Measurements from ENCODE around the gene SNRPD3.
A peak's percentile ranks its signal among the peaks of the same experiment; 100 is the strongest.

The SNRPD3 gene

DNA sequence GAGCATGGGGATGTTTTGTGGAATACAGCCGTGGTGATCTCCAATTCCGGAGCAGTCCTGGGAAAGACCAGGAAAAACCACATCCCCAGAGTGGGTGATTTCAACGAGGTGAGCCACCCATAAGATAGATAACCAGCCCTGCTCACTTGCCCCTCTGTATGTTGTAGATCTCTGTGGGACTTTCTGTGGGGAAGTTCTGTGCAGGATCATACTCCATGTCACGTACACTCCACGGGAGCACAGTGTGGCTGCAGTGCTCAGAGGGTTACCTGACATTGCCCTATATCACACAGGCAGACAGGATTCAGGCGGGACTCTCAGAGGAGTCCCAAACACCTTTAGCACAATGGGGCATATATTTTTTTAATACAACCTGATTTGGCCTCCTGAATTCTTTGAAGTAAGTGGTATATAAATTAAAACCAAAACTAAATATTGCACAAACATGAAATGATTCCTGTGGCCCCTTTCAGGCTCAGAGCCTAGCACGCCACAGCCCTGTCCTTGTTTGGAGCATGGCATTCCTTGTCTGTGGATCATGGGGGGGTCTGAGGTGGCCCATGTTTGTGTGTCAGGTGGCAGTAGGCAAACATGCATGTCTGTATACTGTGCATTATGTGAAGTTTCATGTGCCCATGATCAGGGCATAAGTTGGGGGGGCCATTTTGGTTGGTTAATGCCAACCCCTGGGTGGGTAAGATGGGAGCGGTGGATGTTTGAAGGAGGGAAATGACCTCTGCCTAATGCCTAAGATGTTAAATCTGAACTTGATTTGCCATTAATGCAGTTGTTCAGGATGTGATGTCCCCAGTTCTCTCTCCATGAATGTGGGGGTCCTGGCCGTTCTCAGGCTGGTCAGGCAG, 42.2 kb upstream of the SNRPD3 start:
- ChIA-PET POLR2A (no interaction called here), CTCF (interaction anchor here (1.0 to 3.1 kb wide), 3 partner anchors 10 to 11 kb away, joined by 4 to 22 read pairs (median 6); no protein-coding TSS in a partner anchor)
- TF ChIP-seq, protein P1, sequence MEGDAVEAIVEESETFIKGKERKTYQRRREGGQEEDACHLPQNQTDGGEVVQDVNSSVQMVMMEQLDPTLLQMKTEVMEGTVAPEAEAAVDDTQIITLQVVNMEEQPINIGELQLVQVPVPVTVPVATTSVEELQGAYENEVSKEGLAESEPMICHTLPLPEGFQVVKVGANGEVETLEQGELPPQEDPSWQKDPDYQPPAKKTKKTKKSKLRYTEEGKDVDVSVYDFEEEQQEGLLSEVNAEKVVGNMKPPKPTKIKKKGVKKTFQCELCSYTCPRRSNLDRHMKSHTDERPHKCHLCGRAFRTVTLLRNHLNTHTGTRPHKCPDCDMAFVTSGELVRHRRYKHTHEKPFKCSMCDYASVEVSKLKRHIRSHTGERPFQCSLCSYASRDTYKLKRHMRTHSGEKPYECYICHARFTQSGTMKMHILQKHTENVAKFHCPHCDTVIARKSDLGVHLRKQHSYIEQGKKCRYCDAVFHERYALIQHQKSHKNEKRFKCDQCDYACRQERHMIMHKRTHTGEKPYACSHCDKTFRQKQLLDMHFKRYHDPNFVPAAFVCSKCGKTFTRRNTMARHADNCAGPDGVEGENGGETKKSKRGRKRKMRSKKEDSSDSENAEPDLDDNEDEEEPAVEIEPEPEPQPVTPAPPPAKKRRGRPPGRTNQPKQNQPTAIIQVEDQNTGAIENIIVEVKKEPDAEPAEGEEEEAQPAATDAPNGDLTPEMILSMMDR (IDR thresholded peaks at IDR 0.05; ENCODE audit: insufficient read depth, low read length, missing control alignments): no peak
- no peak overlapping the region for H3K4me3 ChIP-seq (ENCODE audit: low read depth, low read length)
- no peak for DNase-seq (ENCODE audit: low read depth, low spot score)

DNA sequence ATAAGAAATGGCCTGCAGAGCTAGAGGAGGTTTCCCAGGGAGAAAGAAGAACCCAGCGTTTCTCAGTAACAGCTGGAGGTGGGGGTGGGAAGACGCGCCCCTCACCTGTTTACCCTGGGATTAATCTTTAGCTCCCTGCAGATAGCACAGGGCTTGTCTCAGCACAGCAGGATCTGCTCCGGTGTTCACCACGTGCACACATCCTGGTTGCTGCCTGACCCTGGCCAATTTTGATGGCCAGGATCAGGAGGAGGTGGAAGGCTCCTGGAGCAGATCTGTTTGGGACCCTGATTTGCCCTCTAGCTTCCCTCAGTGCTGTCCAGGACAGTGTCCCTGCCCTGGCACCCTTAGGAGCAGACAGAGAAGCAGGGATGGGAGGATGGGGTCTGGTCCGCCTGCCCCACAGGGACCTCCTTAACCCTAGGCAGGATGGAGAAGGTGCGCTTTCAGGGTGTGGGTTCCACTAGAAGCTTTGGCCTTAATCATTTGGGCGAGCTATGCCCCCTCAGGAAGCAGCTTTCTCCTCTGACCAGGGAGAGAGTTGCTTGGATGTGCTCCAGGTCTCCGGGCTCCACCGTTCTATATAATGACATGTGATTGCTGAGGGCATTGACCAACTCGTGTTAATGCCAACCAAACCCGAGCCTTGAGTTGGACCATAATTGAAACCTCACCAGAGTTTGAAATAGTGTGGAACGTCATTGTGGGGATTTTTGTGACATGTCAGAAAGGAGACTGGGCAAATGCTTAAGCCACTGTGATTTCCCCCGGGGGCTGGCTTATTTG, 41.4 kb upstream of the SNRPD3 start:
- ChIA-PET POLR2A (no interaction called here), CTCF (interaction anchor here (1.0 to 1.5 kb wide), 3 partner anchors 9 to 14 kb away, joined by 4 to 6 read pairs (median 4); no protein-coding TSS in a partner anchor)
- TF ChIP-seq, protein P1 (IDR thresholded peaks at IDR 0.05; ENCODE audit: insufficient read depth, low read length, missing control alignments): no peak
- no peak overlapping the region for H3K4me3 ChIP-seq (ENCODE audit: low read depth, low read length)
- DNase-seq (ENCODE audit: low read depth, low spot score): no peak

DNA sequence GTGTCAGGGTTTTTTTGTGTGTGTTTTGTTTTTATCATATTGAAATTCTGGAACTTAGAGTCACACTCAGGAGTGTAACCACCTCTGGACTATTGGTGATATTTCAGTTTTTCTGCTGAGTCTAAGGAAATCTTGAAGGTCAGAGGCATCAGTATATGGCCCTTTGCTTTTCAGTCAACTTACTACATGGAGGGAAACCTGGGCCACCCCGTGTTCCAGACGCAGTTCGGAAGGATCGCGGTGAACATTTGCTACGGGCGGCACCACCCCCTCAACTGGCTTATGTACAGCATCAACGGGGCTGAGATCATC, 40.8 kb upstream of the SNRPD3 start:
- ChIA-PET POLR2A (no interaction called here), CTCF (interaction anchor here (1.5 to 1.7 kb wide), 2 partner anchors 10 to 14 kb away, joined by 4 read pairs; no protein-coding TSS in a partner anchor)
- TF ChIP-seq, protein P1 (IDR thresholded peaks at IDR 0.05; ENCODE audit: insufficient read depth, low read length, missing control alignments): no peak
- no peak for DNase-seq (ENCODE audit: low read depth, low spot score)
- no peak overlapping the region for H3K4me3 ChIP-seq (ENCODE audit: low read depth, low read length)

DNA sequence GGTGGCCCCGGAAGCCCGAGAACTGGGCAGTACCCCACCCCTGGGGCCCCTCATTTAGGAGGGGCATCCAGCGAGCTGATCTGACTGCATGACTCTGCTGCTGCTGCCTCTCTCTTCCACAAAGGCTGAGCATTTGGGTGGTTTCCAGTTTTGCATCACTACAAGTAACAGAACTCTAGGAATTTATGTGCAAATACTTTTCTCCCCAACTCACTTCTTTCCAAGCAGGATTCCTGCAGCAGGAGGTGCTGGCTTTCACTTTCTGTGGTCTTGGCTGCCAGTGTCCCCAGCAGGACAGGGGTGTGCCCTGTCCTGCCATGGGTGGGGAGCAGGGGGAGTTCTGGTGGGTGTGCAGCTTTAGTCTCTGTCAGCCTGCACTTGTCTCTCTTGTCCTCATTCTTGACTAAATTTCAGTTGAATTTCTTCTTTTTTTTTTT, 39.5 kb upstream of the SNRPD3 start:
- ChIA-PET CTCF (interaction anchor here (1.0 to 1.7 kb wide), 8 partner anchors 8 to 192 kb away, joined by 3 to 7 read pairs (median 4); no protein-coding TSS in a partner anchor), POLR2A (no interaction called here)
- peak overlapping the region; percentile 34 for H3K4me3 ChIP-seq (ENCODE audit: low read depth, low read length)
- TF ChIP-seq, protein P1 (IDR thresholded peaks at IDR 0.05; ENCODE audit: insufficient read depth, low read length, missing control alignments): peak; percentile 7
- peak; percentile 78 for DNase-seq (ENCODE audit: low read depth, low spot score)

DNA sequence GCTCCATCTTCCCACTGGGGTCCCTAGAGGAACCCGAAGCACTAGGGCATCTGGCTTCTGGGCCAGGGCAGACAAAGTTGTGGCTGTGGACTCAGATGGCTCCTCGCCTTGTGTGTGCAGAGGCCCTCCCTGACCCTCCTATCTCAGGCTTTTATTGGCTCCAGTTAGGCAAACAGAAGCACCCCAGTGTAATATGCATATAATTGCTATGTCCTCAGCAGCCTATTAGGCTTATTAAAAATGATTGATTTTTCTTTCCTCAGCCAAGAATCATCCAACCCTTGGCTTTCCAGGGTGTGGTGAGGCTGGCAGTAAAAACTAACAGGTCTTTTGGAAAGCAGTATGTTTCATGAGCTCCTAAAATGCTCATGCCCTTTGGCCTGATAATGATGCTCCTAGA, 38.4 kb upstream of the SNRPD3 start:
- POLR2A ChIA-PET: no interaction called here
- CTCF ChIA-PET: interaction anchor here (0.8 to 1.7 kb wide), 4 partner anchors 8 to 193 kb away, joined by 3 to 4 read pairs (median 4); no protein-coding TSS in a partner anchor
- H3K4me3 ChIP-seq (ENCODE audit: low read depth, low read length): no peak overlapping the region
- TF ChIP-seq, protein P1 (IDR thresholded peaks at IDR 0.05; ENCODE audit: insufficient read depth, low read length, missing control alignments): no peak
- DNase-seq (ENCODE audit: low read depth, low spot score): no peak

DNA sequence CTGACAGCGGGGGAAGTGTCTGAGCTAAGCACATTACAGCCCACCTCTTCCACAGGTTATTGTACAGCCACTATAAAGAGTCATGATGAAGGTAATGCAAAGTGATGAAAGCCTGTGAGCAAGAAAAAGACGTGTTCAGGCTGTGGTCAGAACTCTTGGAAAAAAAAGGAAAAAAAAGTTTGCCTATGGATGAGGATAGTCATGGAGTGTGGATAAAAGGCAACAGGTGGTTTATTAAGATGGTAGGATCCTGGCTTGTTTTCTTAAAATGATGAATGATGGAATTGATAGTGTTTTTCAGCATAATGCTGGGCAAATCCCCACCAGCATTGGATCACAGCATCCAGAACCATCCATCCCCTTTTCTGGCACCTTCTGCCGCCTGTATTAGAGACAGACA, 37.6 kb upstream of the SNRPD3 start:
- TF ChIP-seq, protein P1 (IDR thresholded peaks at IDR 0.05; ENCODE audit: insufficient read depth, low read length, missing control alignments): no peak
- ChIA-PET CTCF (interaction anchor here (0.8 to 1.7 kb wide), 4 partner anchors 9 to 328 kb away, joined by 3 to 4 read pairs (median 4); no protein-coding TSS in a partner anchor), POLR2A (no interaction called here)
- H3K4me3 ChIP-seq (ENCODE audit: low read depth, low read length): no peak overlapping the region
- DNase-seq (ENCODE audit: low read depth, low spot score): no peak
